Kasumi-1 (cell line): ENCODE data around the gene DEDD.
"Not testable (repeated sequence)": the region's sequence is repeated elsewhere in the genome, so short reads cannot be mapped to it uniquely, and the experiment has no call there.

Source experiments
- DNase-seq, 2 experiments: peaks; one replicate each; lab custom pipeline; 2025; lab: John Stamatoyannopoulos, UW

The DEDD gene

DNA sequence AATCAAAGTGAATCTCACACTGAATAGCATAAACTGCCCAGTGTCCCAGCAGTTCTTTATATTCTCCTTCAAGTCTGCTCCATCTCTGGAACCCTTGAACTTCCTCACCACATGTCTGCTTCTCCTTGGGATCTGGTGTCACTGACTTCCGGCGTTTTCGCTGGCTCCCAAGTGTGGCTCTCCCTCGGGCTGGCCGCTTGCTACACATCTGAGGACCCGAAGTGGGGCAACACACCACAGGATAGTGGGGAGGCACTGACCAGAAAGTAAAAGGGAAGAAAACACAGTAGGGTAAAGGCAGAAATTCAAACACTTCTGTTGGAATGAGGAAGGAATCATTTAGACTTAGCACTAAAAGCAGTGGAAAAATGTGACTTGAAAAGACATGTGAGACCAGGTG lies 9.5 kb downstream of the DEDD start:
- DNase-seq = no peak

DNA sequence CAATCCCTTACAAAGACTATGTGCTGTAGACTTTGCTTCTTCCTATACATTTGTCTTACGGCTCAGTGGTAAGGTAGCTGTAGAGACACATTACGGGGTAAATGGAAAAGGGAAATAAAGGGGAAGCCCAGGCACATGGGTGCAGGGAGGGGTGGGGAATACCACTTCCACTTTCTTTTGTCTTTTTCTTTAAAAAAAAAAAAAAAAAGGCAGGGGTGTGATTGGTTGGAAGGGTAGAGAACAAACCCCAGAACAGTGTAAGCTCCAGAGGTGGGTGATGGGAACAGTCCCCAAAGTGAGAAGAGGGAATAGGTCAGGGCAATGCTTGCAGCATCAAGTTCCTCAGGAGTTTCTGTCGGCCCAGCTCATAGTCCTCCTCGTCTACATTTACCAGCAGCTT lies 10.6 kb downstream of the DEDD start:
- DNase-seq = peak; percentile 47

- no peak for DNase-seq
Measured at GRCh38 chr1:161121042-161121650, 11.3 kb downstream of the DEDD start.

- DNase-seq = peak; percentile 85 to 88
Measured at GRCh38 chr1:161119092-161119903, 13.2 kb downstream of the DEDD start.

DNA sequence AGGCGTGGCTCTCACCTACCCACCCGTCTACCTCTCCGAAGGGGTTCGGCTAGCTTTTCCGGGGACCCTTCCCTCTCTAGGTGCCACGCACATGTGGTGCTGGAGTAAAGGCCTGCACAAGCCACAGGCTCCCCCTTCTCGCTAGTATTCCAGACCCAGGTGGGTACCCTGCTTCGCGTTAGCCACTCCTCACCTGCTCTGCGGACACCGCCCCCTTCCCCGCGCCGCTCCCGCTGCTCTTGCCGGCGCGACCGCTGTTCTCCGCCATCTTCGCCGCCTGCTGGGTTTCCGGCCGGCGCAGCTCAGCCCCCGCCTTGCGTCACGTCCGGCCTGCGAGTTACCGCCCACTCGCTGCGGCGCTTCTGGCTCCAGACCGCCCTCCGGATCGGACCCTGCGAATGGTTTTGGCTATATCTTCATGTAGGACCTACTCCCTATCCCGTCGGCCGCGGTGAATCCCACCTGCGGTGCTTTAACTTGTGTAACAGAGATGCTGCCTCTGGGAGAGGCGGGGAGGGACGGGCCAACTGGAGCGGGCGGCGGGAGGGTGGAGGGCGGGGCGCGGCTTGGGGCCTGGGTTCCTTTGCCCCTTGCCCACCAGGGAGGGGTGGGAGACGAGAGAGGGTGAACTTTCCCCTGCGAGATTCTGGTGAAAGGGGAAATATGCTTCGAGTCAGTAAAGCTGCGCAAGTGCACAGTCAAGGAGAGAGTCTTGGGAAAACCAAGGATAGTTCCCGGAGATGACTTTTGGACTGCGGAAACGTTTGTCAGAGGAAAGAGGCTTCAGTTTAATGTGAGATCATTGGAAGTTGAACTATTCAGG lies 14.5 kb downstream of the DEDD start, which contains the start of the genes NIT1 and PFDN2:
TSS of gene NIT1 (plus strand) at position 347 of the 823 bp plus-strand sequence. CDS start at position 419, 72 bp downstream.
TSS of gene PFDN2 (minus strand) at position 279 of the 823 bp plus-strand sequence. CDS start at position 268, 11 bp downstream.
- DNase-seq = peak; percentile 77

- DNase-seq = not testable (repeated sequence)
Measured at GRCh38 chr1:161115961-161116360, 16.5 kb downstream of the DEDD start.

DNA sequence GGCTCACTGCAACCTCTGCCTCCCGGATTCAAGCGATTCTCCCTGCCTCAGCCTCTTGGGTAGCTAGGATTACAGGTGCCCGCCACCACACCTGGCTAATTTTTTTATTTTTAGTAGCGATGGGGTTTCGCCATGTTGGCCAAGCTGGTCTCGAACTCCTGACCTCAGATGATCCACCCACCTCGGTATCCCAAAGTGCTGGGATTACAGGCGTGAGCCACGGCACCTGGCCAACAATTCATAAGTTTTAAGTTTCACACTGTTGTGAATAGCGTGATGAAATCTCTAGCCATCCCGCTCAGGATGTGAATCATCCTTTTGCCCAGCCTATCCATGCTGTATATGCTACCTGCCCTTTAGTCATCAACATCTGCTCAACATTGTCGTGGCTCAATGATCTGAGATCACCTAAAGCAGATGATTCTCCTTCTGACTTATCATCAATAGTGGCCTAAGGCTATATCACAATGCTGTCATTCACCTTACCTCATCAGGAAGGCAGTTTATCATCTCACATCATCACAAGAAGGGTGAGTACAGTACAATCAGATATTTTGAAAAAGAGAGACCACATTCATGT lies 17.2 kb downstream of the DEDD start:
- no peak for DNase-seq

DNA sequence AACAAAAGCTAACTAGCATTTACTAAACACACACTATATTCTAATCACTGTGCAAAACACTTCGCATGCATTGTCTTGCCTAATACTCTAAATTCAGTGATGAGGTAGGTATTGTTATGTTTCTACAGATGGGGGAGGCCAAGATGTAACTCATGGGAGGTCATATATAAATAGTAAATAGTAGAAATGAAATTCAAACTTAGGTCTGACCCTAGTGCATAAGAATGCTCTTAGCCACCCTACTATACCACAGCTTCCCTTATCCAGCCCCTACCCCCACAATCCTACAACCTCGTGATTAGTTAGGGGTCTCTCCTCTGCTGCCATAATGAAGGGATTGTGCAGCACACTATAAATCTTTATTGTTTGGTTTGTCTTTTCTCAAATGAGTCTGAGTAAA lies 17.9 kb downstream of the DEDD start:
- no peak for DNase-seq

- no peak for DNase-seq
Measured at GRCh38 chr1:161113915-161114314, 18.6 kb downstream of the DEDD start.

DNA sequence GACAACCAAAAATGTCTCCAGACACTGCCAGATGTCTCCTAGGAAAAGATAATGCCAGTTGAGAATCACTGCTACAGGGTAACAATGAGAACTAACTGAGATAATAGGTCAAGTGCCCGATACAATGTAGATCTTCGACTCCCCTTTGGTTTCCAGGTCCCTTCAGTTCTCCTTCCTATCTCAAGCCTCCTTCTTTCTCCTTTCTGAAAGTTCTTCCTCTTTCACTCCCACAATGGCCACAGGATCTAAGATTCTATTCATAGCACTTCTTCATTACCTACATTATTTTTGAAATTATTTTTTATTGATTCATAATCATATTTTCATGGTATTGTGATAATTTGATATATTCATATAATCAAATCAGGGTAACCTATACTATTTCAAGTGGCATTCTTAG lies 20.9 kb downstream of the DEDD start:
- DNase-seq = peak; percentile 49 to 51

DNA sequence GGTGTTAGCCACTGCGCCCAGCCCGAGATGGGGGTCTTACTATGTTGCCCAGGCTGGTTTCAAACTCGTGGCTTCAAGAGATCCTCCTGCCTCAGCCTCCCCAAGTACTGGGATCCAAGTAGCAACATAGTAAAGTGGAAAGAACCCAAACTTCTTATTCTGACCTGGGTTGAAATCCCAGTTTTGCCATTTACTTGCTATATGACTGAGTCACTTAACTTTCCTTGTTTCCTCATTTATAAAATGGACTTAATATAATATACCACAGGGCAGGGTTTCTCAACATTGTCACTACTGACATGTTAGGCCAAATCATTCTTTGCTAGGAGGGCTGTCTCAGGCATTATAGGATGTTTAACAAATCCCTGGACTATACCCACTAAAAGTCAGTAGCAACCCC lies 21.4 kb downstream of the DEDD start:
- no peak for DNase-seq

- DNase-seq = no peak
Measured at GRCh38 chr1:161106431-161106830, 26.0 kb downstream of the DEDD start.

DNA sequence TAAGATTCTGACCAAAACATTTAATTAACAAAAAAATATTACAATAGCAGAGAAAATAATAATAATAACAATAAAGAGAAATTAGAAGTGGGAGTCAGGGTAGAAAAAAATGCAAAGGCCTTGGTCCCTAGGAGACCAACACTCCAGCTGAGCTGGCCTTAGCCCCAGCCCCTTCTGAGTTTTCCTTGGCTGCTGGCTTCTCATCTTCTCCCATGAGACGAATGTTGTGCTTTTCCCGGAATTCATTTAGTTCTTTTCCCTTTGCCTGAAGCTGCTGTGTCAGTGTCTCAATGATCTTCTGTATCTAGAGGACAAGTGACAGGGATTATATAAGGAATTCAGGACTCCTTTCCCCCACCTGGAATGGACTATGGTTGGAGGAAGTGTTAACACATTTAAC lies 31.9 kb downstream of the DEDD start:
- no peak for DNase-seq

GRCh38 chr1:161099090-161099802 lies 33.2 kb downstream of the DEDD start:
- DNase-seq = no peak

DNA sequence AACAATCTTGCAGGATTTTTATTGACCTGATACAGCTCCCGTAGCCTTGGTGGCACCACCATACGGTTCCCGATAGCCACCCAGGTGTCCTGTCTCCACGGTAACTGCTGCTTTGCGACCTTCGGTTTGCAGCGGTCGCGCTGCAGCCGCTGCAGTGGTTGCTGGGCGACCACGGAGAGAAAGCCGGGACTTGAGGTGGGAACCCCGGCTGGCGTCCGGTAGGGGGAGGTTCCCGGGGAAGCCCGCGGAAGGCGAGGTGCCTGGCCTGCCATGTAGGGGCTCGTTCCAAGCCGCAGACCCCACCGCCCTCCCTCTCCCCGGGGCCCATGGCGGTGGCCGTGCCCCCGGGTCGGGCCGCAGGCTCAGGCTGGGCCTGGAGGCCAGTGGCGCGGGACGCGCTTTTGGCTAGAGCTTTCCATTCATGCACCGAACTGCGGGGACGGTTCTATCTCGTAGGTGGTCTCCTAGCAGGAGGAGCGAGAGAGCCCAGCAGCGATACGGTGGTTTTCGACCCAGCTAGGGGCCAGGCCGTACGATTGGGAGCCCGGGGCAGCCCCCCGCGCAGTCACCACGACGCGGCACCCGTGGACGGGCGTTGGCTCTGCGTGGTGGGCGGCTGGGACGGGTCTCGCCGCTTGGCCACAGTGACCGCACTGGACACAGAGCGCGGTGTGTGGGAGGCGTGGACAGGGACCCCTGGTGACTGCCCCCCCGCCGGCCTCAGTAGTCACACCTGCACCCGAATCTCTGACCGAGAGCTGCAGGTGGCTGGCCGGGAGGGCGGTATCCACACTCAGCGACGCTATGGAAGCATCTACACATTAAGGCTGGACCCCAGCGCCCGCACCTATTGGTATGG lies 34.0 kb downstream of the DEDD start, which contains the start of gene KLHDC9:
TSS of gene KLHDC9 (plus strand) at position 152 of the 859 bp plus-strand sequence. CDS start at position 327, 175 bp downstream.
- no peak for DNase-seq

DNA sequence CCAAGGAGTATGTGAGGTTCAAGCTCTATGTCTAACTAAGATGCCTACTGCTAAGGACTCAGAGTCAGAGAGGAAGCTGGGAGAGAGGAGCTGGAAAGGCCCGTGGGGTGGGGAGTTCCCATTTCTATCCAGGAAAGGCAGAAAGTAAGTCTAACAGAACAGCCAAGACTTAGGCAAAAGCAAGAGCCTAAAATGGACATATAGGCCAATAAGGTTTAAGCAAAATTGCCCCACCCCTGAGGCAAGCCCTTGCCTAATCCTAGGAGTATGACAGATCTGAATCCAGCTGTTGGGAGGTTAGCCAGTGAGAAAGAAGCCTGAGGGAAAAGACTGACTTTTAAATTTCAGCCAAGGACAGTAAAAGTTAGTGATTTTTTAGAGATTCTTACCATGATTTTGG lies 35.9 kb downstream of the DEDD start:
- no peak for DNase-seq

DNA sequence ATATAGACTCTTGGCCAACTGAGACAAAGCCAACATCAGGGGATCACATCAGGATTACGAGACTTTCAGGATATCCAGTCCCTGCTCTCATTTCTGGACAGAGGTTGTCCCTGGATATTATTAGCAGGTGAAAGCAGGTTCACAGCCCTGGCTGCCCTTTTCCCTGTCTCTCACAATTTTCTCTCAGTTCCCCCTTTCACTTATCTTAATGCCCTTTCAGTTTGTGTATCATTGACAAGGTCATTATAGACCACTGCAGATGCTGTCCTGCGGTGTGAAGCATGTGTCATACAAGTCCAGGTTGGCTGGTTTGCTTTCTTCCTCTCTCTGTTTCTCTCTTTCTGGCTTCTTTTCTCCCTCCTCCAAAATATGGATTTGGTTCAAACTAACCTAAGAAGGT lies 36.5 kb downstream of the DEDD start:
- DNase-seq = no peak

- DNase-seq = no peak
Measured at GRCh38 chr1:161095230-161095629, 37.2 kb downstream of the DEDD start.

DNA sequence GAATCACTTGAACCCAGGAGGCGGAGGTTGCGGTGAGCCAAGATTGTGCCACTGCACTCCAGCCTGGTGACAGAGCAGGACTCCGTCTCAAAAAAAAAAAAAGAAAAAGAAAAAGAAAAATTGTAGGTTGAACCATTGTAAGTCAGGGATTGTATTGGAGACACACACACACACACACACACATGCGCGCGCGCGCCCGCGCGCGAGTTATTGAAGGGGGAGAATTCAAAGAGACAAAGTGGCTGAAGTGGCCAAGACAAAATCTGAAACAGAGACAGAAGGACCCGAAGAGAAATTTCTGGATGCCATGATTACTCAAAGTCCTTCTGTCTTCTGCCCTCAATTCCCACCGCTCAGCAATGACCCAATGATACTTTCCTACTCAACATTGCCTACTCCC lies 38.0 kb downstream of the DEDD start:
- DNase-seq = no peak

DNA sequence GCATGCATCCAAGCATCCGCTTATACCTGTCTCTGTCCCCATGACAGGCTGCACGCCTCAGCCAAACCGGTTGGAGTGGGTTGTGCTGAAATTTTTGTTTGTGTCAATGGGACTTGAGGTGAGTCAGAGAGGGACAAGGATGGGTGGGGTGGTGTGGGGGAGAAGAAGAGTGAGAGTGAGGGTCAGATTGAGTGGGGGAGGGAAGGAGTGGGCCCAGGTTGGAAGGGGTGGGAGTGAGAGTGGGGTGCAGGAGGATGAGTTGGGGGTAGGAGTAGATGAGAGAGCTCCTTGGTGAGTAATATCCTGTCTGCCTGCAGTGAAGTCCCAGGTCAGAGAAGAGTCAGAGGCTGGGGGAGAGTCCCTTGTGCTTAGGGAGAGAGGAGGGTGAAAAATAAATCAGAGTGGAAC lies 39.8 kb downstream of the DEDD start:
- no peak for DNase-seq
